Measurements from ENCODE around the gene CAT.

The CAT gene

DNA sequence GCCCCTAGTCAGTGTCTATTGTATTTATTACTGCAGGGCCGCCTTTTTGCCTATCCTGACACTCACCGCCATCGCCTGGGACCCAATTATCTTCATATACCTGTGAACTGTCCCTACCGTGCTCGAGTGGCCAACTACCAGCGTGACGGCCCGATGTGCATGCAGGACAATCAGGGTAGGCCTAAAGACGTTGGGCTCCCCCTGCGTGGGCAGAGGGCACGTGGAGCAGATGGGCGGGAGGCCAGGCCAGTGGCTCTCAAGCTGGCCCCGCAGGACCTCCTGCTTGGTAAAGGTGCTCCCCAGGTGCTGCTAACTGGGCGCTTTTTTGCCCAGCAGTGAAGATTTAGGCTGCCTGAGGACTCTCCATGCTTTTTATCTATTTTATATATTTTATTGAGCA is 22.5 kb downstream of the CAT start:
- DNase-seq (ENCODE audit: low read depth), result no peak

- DNase-seq (ENCODE audit: low read depth), result no peak
Measured at GRCh38 chr11:34464591-34465051, 25.9 kb downstream of the CAT start.

GRCh38 chr11:34466802-34467488 is 28.2 kb downstream of the CAT start:
- DNase-seq (ENCODE audit: low read depth), result no peak

- DNase-seq (ENCODE audit: low read depth), result no peak
Measured at GRCh38 chr11:34468209-34468841, 29.6 kb downstream of the CAT start.

- DNase-seq (ENCODE audit: low read depth), result no peak
Measured at GRCh38 chr11:34473603-34474169, 35.0 kb downstream of the CAT start.

- DNase-seq (ENCODE audit: low read depth), result no peak
Measured at GRCh38 chr11:34475656-34476055, 36.9 kb downstream of the CAT start.

GRCh38 chr11:34476849-34477248 is 38.1 kb downstream of the CAT start:
- DNase-seq (ENCODE audit: low read depth), result no peak

DNA sequence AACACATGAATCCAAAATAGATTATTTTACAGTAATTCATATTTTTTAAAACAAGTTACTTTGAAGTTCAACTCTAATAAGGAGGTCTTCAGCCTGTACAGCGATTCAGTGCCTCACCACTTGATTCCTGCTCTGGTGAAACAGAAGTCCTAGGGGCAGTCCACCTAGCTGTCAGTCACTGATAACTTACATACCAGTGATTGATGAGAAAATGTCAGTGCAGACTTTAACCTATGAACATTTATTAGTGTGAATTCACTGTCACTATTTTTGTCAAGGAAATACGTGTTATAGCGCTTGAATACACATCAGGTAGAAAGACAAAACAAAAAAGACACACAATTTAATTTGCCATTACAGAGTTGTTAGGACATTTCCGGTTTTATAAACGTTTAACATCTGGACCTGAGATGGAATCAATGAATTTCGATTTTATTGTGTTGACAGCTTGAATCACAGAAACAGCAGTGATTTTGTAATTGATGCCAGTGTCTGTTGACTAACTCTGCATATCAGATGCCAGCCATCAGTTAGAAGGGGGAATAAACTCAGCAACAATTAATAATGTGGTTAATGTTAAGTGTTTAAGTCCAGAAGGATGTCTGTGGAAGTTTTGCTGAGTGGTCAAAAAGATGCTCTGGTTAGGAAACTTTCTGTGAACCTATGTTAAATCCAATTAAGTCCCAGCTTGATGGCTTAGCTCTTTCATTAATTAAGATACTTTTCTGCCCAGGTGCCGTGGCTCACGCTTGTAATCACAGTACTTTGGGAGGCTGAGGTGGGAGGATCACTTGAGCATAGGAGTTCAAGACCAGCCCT is 40.3 kb downstream of the CAT start:
- no peak for DNase-seq (ENCODE audit: low read depth)

- no peak for DNase-seq (ENCODE audit: low read depth)
Measured at GRCh38 chr11:34480314-34480713, 41.6 kb downstream of the CAT start.

- no peak for DNase-seq (ENCODE audit: low read depth)
Measured at GRCh38 chr11:34481307-34481706, 42.6 kb downstream of the CAT start.

- DNase-seq (ENCODE audit: low read depth), result no peak
Measured at GRCh38 chr11:34483106-34483874, 44.6 kb downstream of the CAT start.

- DNase-seq (ENCODE audit: low read depth), result no peak
Measured at GRCh38 chr11:34487430-34487829, 48.7 kb downstream of the CAT start.

- DNase-seq (ENCODE audit: low read depth), result no peak
Measured at GRCh38 chr11:34488855-34489557, 50.3 kb downstream of the CAT start.

DNA sequence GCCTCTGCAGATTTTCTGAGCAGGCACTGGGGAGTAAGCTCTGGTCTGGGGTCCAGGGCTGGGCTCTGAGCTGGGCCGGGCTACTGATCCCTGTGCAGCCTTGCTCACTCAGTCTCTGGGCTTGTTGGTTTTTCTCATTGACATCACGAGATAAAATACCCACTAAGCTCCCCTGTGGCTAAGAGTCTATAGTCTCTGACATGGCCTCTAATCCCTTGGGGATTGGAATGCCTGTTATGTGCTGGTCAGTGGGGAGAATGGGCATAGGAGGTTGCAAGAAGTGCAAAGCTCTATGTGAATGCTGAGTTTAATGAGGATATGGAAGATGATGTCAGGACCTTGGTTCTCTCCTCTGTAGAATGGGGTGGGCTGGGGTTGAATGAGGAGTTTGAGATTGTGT is 51.6 kb downstream of the CAT start:
- no peak for DNase-seq (ENCODE audit: low read depth)

DNA sequence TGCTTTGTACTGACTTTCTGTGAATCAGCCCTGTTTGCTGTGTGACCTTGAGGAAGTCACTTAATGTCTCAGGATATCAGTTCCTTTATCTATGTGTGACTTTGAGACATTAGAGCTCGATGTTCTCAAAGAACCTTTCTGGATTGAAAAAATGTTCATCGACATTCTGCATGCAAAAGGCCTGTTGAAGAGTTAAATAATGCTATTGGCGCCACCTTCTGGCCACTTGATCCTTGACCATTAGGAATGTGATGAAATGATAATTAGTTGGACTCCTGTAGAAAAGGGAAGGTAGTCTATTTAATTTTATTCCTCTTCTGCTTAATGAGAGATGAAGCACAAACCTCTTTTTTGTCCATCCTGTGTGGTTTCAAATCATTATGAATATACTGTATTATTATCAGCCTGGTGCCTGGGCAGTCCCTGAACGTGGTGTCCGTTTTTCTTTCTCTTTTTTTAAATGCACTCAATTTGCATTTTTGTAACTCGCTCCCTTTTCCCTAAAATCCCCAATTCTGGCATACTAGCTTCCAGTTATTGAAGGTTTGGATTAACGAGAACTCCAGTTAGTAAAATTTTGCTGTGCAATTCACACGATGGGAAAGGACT is 54.2 kb downstream of the CAT start:
- no peak for DNase-seq (ENCODE audit: low read depth)

- no peak for DNase-seq (ENCODE audit: low read depth)
Measured at GRCh38 chr11:34493468-34493867, 54.7 kb downstream of the CAT start.

DNA sequence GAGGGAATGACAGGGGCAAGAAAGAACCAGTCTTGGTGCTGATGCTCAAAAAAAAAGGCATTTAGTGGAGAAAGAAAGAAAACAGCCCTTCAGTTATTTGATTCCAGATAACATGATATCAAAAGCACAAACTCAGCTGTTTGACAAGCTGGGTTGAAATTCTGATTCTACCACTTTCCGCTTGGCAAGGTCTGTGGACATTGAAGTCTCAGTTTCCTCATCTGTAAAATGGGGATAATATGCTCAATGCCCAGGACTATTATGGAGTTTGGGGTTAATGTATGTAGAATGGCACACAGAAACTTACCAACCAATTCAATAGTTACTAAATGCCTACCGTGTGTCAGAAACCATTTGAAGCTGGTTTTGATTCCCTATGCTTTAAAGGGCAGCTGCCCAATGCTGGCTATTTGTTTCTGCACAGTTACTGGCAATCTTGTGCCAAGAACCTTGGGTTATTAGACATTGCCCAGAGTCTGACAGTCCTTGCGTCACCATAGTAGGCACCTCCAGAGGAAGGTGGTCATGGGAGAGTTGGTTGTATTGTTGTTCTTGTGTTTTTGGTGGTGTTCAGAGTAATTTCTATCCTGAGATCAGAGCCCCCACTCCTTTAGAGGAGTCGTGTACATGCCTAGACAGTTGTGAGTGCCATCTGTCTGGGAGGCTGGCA is 55.3 kb downstream of the CAT start:
- DNase-seq (ENCODE audit: low read depth), result no peak

DNA sequence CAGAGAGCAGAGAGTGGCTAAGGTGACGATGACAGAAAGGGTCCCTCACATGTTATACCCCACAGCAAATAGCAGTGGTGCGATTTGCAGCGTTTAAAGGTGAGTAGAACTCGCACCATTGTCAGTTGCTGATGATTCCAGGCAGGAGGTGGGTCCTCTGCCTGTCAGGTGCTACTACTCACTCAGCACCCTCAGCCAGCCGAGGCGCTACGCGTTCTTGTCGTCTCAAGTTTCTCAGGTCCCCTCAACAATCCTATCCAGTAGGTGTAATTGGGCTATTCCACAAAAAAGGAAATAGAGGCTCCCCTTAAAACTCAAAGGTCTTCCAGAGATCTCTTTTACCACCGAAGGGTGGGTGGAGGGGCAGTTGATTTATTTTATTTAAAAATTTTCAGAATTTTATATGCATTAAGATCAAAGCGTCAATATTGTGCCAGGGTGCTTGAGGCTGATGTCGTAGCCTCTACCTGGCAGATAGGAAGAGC is 56.5 kb downstream of the CAT start:
- no peak for DNase-seq (ENCODE audit: low read depth)

- DNase-seq (ENCODE audit: low read depth), result no peak
Measured at GRCh38 chr11:34495724-34496377, 57.1 kb downstream of the CAT start.

All from activated T-helper 1 cell treated with Interleukin-2 at 50 U/mL for 16 hours (primary cell).